B cell (primary cell): ENCODE data around the gene MNX1.

Experiments
- EZH2 ChIP-seq: IDR thresholded peaks from 2 replicates; pipeline ENCODE4 v1.6.1; 2012; ENCODE audit warnings: borderline replicate concordance, low read depth, mild to moderate bottlenecking, moderate library complexity, low read length; ENCODE audit not compliant: insufficient read depth, poor library complexity, severe bottlenecking
- TF ChIP-seq, protein P1 (sequence below): fragments of 200-600 bp; IDR thresholded peaks from one replicate; pipeline ENCODE4 v1.8.0; 2022; ENCODE audit warnings: antibody characterized with exemption, mild to moderate bottlenecking

- no peak for TF ChIP-seq EZH2
- TF ChIP-seq, protein P1, sequence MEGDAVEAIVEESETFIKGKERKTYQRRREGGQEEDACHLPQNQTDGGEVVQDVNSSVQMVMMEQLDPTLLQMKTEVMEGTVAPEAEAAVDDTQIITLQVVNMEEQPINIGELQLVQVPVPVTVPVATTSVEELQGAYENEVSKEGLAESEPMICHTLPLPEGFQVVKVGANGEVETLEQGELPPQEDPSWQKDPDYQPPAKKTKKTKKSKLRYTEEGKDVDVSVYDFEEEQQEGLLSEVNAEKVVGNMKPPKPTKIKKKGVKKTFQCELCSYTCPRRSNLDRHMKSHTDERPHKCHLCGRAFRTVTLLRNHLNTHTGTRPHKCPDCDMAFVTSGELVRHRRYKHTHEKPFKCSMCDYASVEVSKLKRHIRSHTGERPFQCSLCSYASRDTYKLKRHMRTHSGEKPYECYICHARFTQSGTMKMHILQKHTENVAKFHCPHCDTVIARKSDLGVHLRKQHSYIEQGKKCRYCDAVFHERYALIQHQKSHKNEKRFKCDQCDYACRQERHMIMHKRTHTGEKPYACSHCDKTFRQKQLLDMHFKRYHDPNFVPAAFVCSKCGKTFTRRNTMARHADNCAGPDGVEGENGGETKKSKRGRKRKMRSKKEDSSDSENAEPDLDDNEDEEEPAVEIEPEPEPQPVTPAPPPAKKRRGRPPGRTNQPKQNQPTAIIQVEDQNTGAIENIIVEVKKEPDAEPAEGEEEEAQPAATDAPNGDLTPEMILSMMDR: no peak
These were observed 17.2 kb downstream of the MNX1 start for GRCh38 chr7:156993021-156993924.
